Measurements from ENCODE around the gene BACE2.
A peak's percentile ranks its signal among the peaks of the same experiment; 100 is the strongest.

Gene BACE2

DNA sequence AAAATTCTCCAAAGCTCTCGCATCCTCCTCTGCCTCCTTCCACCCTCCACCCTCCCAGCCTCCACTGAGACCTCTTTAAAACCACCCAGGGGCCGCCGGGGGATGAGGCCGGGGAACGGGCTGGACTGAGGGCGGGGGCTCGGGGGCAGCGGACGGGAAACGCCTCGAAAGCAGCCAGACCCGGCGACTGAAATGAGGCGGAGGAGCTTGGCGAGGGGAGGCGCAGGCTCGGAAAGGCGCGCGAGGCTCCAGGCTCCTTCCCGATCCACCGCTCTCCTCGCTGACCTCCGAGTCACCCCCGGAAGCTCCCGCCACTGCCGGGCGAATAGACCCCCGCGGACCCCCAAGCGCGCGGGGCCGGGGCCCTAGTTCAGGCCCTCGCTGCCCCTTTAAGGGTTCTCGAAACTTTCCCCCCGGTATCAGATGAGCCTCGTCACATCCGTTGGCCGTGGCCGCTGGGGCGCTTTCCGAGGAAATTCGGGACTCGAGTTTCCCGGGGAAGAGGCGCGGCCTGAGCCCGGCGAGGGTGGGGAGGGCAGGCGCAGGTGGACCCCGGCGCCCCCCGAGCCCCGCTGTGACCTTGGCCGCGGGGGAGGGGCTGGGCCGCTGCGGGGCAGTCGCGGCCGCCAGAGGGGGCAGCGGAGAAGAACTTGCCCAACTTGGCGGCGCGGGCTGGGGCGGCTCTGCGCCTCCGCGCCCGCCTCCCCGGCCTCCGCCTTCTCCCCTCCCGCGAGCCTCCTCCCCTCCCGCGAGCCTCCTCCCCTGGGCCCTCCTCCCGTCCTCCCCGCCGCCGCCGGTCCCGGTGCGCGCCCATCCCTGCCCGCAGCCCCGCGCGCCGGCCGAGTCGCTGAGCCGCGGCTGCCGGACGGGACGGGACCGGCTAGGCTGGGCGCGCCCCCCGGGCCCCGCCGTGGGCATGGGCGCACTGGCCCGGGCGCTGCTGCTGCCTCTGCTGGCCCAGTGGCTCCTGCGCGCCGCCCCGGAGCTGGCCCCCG, at the start of gene BACE2:
TSS of gene BACE2 (plus strand) at position 813 of the 995 bp plus-strand sequence. CDS start at position 917, 104 bp downstream.
- DNase-seq (ENCODE audit: extremely low spot score) = peak; percentile 72
- CTCF ChIA-PET = interaction anchor here (0.6 to 1.7 kb wide), 5 partner anchors 8 to 45 kb away, joined by 3 to 7 read pairs (median 3); no protein-coding TSS in a partner anchor
- POLR2A ChIA-PET = interaction anchor here (0.9 to 1.4 kb wide), 2 partner anchors 24 to 32 kb away, joined by 3 to 4 read pairs; no protein-coding TSS in a partner anchor

GRCh38 chr21:41119901-41120300, 48.1 kb upstream of the BACE2 start:
- CTCF ChIA-PET = no interaction called here
- TF ChIP-seq SP1 (IDR thresholded peaks at IDR 0.05) = no peak
- TF ChIP-seq FOXA1 (IDR thresholded peaks at IDR 0.05) = no peak
- no peak for TF ChIP-seq FOXM1 (IDR thresholded peaks at IDR 0.05; ENCODE audit: borderline replicate concordance)
- no peak for TF ChIP-seq ARNT (IDR thresholded peaks at IDR 0.05)
- no peak for TF ChIP-seq CTBP1 (IDR thresholded peaks at IDR 0.05; ENCODE audit: borderline replicate concordance)
- TF ChIP-seq ELF4 (IDR thresholded peaks at IDR 0.05) = no peak
- no peak for TF ChIP-seq ZNF384 (IDR thresholded peaks at IDR 0.05)
- TF ChIP-seq TARDBP (IDR thresholded peaks at IDR 0.05) = no peak
- POLR2A ChIA-PET = no interaction called here
- DNase-seq (ENCODE audit: extremely low spot score) = no peak

More for the DNA sequence above, at the start of gene BACE2:
- TF ChIP-seq L3MBTL2 (conservative IDR thresholded peaks at IDR 0.05) = peak; percentile 42
- TF ChIP-seq PKNOX1 (IDR thresholded peaks at IDR 0.05) = no peak

- no peak for DNase-seq (ENCODE audit: extremely low spot score)
- TF ChIP-seq CTBP1 (IDR thresholded peaks at IDR 0.05; ENCODE audit: borderline replicate concordance) = no peak
- POLR2A ChIA-PET = no interaction called here
- CTCF ChIA-PET = interaction anchor here (1.2 kb wide), 1 partner anchor 13 kb away, joined by 3 read pairs; no protein-coding TSS in a partner anchor
These were observed 47.0 kb upstream of the BACE2 start for GRCh38 chr21:41120997-41121396.

DNA sequence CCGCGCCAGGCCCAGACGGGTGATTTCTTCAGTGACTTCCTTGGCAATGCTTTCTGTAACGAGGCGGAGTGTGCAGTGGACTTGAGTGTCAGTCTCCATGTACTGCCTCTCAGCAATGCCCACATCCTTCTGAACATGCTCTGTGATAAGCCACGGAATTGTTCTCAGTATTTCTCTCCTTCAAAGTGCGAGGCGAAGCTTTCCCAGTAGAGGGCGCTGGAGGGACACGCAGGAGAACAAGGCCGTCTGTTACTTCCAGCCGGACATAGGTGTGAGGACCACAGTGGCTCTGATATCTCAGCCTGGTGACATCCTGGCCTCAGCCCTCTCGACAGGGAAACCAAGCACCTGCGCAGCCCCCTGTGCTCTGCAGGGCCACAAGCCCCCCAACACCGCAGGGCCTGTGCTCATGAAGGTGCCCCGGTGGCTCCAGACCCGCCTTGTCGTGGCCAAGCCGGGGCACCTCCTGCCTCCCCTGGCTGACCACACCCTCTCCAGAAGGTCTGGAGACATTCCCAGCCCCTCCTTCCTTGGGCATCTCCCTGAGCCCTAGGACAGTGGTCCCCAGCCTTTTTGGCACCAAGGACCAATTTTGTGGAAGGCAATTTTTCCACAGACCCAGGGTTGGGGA, 46.1 kb upstream of the BACE2 start:
- DNase-seq (ENCODE audit: extremely low spot score) = peak; percentile 73
- POLR2A ChIA-PET = no interaction called here
- CTCF ChIA-PET = interaction anchor here (0.7 to 1.5 kb wide), 5 partner anchors 12 to 181 kb away, joined by 3 read pairs; no protein-coding TSS in a partner anchor
- no peak for TF ChIP-seq SP1 (IDR thresholded peaks at IDR 0.05)
- TF ChIP-seq SUZ12 (IDR thresholded peaks at IDR 0.05) = no peak
- no peak for TF ChIP-seq FOXA1 (IDR thresholded peaks at IDR 0.05)
- TF ChIP-seq ZNF384 (IDR thresholded peaks at IDR 0.05) = no peak
- TF ChIP-seq ELF4 (IDR thresholded peaks at IDR 0.05) = no peak
- no peak for TF ChIP-seq FOXK2 (IDR thresholded peaks at IDR 0.05)
- TF ChIP-seq FOXM1 (IDR thresholded peaks at IDR 0.05; ENCODE audit: borderline replicate concordance) = no peak
- TF ChIP-seq NFRKB (IDR thresholded peaks at IDR 0.05) = no peak
- TF ChIP-seq CTBP1 (IDR thresholded peaks at IDR 0.05; ENCODE audit: borderline replicate concordance) = no peak
- no peak for TF ChIP-seq ARNT (IDR thresholded peaks at IDR 0.05)
- no peak for TF ChIP-seq LEF1 (IDR thresholded peaks at IDR 0.05; ENCODE audit: borderline replicate concordance)
- TF ChIP-seq HDGF (IDR thresholded peaks at IDR 0.05; ENCODE audit: borderline replicate concordance) = no peak
- TF ChIP-seq PKNOX1 (IDR thresholded peaks at IDR 0.05) = no peak
- no peak for TF ChIP-seq TARDBP (IDR thresholded peaks at IDR 0.05)
- no peak for TF ChIP-seq L3MBTL2 (conservative IDR thresholded peaks at IDR 0.05)
- no peak for TF ChIP-seq BHLHE40 (IDR thresholded peaks at IDR 0.05; ENCODE audit: borderline replicate concordance)

DNA sequence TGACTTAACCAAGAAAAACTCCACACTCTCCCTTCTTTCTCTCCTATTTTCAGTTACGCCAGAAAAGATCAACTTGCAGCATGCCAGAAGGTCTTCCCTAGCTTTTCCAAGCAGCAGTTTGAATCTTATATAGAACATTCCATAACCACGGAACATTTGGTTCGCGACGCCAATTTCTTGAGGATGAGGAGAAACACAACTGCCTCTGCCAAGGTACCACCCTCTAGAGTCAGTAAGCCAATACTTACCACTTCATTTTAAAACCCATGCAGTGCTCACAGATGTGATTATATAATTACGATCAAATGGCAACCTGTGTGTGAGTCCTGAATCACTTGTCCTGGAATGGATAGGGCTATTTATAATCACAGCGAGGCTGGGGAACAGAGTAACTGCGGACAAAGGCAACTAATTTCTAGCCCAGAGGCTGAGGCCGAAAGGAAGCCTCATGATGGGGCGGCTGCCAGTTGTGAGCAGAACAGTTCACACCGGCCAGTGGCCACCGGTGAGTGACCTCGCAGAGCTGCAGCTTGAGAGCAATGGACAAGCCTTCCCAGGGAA, 43.2 kb upstream of the BACE2 start:
- ChIA-PET POLR2A (no interaction called here), CTCF (interaction anchor here (1.0 kb wide), 1 partner anchor 9 kb away, joined by 4 read pairs; no protein-coding TSS in a partner anchor)
- no peak for DNase-seq (ENCODE audit: extremely low spot score)
- TF ChIP-seq FOXK2 (IDR thresholded peaks at IDR 0.05) = no peak

GRCh38 chr21:41128981-41129380, 39.0 kb upstream of the BACE2 start:
- TF ChIP-seq L3MBTL2 (conservative IDR thresholded peaks at IDR 0.05) (no peak), PKNOX1 (IDR thresholded peaks at IDR 0.05) (no peak), LEF1 (IDR thresholded peaks at IDR 0.05; ENCODE audit: borderline replicate concordance) (no peak), FOXM1 (IDR thresholded peaks at IDR 0.05; ENCODE audit: borderline replicate concordance) (no peak), SP1 (IDR thresholded peaks at IDR 0.05) (no peak), ELF4 (IDR thresholded peaks at IDR 0.05) (no peak), CTBP1 (IDR thresholded peaks at IDR 0.05; ENCODE audit: borderline replicate concordance) (no peak), FOXA1 (IDR thresholded peaks at IDR 0.05) (no peak), BHLHE40 (IDR thresholded peaks at IDR 0.05; ENCODE audit: borderline replicate concordance) (no peak), TARDBP (IDR thresholded peaks at IDR 0.05) (no peak), FOXK2 (IDR thresholded peaks at IDR 0.05) (no peak)
- POLR2A ChIA-PET = no interaction called here
- DNase-seq (ENCODE audit: extremely low spot score) = no peak
- CTCF ChIA-PET = no interaction called here
